HG03095 (cell line): ENCODE results near the gene GHSR.

ENCODE experiments used
- ATAC-seq: cut with Tn5 transposase; IDR thresholded peaks from one replicate; pipeline ENCODE4 v1.9.1; 2021; ENCODE audit warnings: moderate library complexity; ENCODE audit not compliant: unreplicated experiment

GHSR gene

GRCh38 chr3:172438186-172438585, 10.1 kb downstream of the GHSR start:
- ATAC-seq, result no peak

GRCh38 chr3:172437713-172438112, 10.5 kb downstream of the GHSR start:
- no peak for ATAC-seq

- ATAC-seq, result no peak
Measured at GRCh38 chr3:172415323-172415722, 32.9 kb downstream of the GHSR start.

GRCh38 chr3:172411478-172411947, 36.7 kb downstream of the GHSR start:
- ATAC-seq, result no peak

GRCh38 chr3:172410702-172411477, 37.4 kb downstream of the GHSR start:
- ATAC-seq, result no peak

GRCh38 chr3:172407872-172408271, 40.4 kb downstream of the GHSR start:
- ATAC-seq, result no peak

- no peak for ATAC-seq
Measured at GRCh38 chr3:172405914-172406313, 42.3 kb downstream of the GHSR start.

GRCh38 chr3:172404237-172404962, 43.9 kb downstream of the GHSR start:
- ATAC-seq, result no peak

GRCh38 chr3:172402892-172403643, 45.2 kb downstream of the GHSR start:
- ATAC-seq, result no peak

GRCh38 chr3:172402090-172402489, 46.2 kb downstream of the GHSR start:
- no peak for ATAC-seq

- ATAC-seq, result no peak
Measured at GRCh38 chr3:172398484-172398883, 49.8 kb downstream of the GHSR start.

- ATAC-seq, result no peak
Measured at GRCh38 chr3:172397716-172398405, 50.4 kb downstream of the GHSR start.

- no peak for ATAC-seq
Measured at GRCh38 chr3:172396400-172396799, 51.9 kb downstream of the GHSR start.

GRCh38 chr3:172394692-172395091, 53.6 kb downstream of the GHSR start:
- no peak for ATAC-seq
